ENCODE results near the gene DPH1.

The DPH1 gene

GRCh38 chr17:2064980-2065785 lies 35.2 kb downstream of the DPH1 start (continued):
- no peak for TF ChIP-seq ZNF280D (tag by site-specific recombination; IDR thresholded peaks at IDR 0.05)
- TF ChIP-seq GLI4 (tag by site-specific recombination; IDR thresholded peaks at IDR 0.05): no peak
- TF ChIP-seq FEZF1 (tag by site-specific recombination; IDR thresholded peaks at IDR 0.05): no peak
- no peak for TF ChIP-seq ZNF76 (tag by site-specific recombination; IDR thresholded peaks at IDR 0.05; ENCODE audit: borderline replicate concordance, low read depth)
- TF ChIP-seq SP7 (tag by site-specific recombination; IDR thresholded peaks at IDR 0.05): peak; percentile 58; the same call in 1 of the 2 replicates
- no peak for TF ChIP-seq ZNF558 (tag by site-specific recombination; IDR thresholded peaks at IDR 0.05)
- TF ChIP-seq MEIS1 (CRISPR knock-in tag; IDR thresholded peaks at IDR 0.05; ENCODE audit: borderline replicate concordance): no peak
- no peak for TF ChIP-seq ZNF394 (tag by site-specific recombination; IDR thresholded peaks at IDR 0.05; ENCODE audit: borderline replicate concordance)
- TF ChIP-seq ZBTB49 (tag by site-specific recombination; IDR thresholded peaks at IDR 0.05; ENCODE audit: low read depth): no peak
- TF ChIP-seq GFI1B (tag by site-specific recombination; IDR thresholded peaks at IDR 0.05): no peak
- no peak for TF ChIP-seq ZNF26 (tag by site-specific recombination; IDR thresholded peaks at IDR 0.05)
- TF ChIP-seq ZBTB21 (tag by site-specific recombination; IDR thresholded peaks at IDR 0.05): no peak
- TF ChIP-seq ZSCAN18 (tag by site-specific recombination; IDR thresholded peaks at IDR 0.05): no peak
- peak; percentile 54; the same call in 1 of the 2 replicates for TF ChIP-seq ZFP69B (tag by site-specific recombination; IDR thresholded peaks at IDR 0.05)
- no peak for TF ChIP-seq ZNF266 (tag by site-specific recombination; IDR thresholded peaks at IDR 0.05; ENCODE audit: low read depth)
- TF ChIP-seq MZF1 (tag by site-specific recombination; IDR thresholded peaks at IDR 0.05; ENCODE audit: borderline replicate concordance): no peak
- TF ChIP-seq ZNF677 (tag by site-specific recombination; IDR thresholded peaks at IDR 0.05): no peak
- no peak for TF ChIP-seq ZNF416 (tag by site-specific recombination; IDR thresholded peaks at IDR 0.05)
- no peak for TF ChIP-seq REPIN1 (tag by site-specific recombination; IDR thresholded peaks at IDR 0.05; ENCODE audit: low read depth)
- TF ChIP-seq ZNF488 (tag by site-specific recombination; IDR thresholded peaks at IDR 0.05): no peak
- no peak for TF ChIP-seq ZBTB7A (tag by site-specific recombination; IDR thresholded peaks at IDR 0.05; ENCODE audit: low read depth)
- TF ChIP-seq ZNF449 (tag by site-specific recombination; IDR thresholded peaks at IDR 0.05): no peak
- no peak for TF ChIP-seq ZNF433 (tag by site-specific recombination; IDR thresholded peaks at IDR 0.05; ENCODE audit: low read depth)
- no peak for TF ChIP-seq ZNF292 (tag by site-specific recombination; IDR thresholded peaks at IDR 0.05; ENCODE audit: borderline replicate concordance, low read depth)
- TF ChIP-seq ZNF521 (tag by site-specific recombination; IDR thresholded peaks at IDR 0.05): no peak
- TF ChIP-seq GLIS1 (tag by site-specific recombination; IDR thresholded peaks at IDR 0.05): peak; percentile 70
- TF ChIP-seq ZBTB6 (tag by site-specific recombination; IDR thresholded peaks at IDR 0.05): no peak

Measured in HEK293 (cell line).